HPDE6-E6E7 (cell line): ENCODE measurements around the gene VPS33B.

Source experiments
- DNase-seq: peaks from one replicate; pipeline ENCODE4 v3.0.0; 2011; ENCODE audit warnings: missing footprints; ENCODE audit errors: extremely low spot score

VPS33B gene

GRCh38 chr15:90979582-90979981, 42.8 kb downstream of the VPS33B start:
- no peak for DNase-seq

GRCh38 chr15:90974216-90974615, 48.2 kb downstream of the VPS33B start:
- no peak for DNase-seq

GRCh38 chr15:90972133-90972532, 50.3 kb downstream of the VPS33B start:
- no peak for DNase-seq

DNA sequence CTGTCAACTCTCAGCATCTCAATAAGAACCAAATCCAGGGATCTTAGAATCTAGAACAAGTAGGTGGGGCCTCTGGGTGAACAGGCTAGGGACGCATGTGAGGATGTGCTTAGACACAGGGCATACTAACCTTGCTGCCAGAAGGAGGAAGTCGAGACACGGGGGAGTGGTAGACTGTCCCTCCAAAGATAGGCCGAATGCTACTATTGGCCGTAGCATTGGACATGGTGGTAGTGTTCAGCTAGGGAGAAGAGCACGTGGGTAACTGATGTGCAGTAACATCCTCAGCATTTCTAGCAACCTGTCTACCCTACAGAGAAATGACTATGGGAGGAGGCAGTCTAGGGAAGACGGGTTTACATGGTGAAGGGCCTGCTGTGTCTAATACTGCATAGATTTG, 52.1 kb downstream of the VPS33B start:
- DNase-seq: no peak

GRCh38 chr15:90968434-90968833, 54.0 kb downstream of the VPS33B start:
- DNase-seq: no peak

DNA sequence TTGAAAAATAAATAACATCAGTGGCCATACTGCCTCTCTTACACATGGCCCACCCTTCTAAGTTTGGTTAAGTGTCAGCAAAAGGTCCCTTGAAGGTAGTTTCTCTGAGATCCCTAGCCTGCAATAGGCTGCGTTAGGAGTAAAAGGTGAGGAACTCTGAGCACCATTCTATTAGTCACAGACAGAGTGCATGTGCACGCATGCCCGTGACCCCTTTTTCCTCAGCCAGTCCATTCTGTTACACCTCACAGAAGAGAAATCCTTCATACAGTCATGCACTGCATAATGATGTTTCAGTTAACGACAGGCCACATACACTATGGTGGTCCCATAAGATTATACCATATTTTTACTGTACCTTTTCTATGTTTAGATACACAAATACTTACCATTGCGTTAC, 55.2 kb downstream of the VPS33B start:
- peak; percentile 32 for DNase-seq

- no peak for DNase-seq
These were observed 56.1 kb downstream of the VPS33B start for GRCh38 chr15:90966262-90966661.

DNA sequence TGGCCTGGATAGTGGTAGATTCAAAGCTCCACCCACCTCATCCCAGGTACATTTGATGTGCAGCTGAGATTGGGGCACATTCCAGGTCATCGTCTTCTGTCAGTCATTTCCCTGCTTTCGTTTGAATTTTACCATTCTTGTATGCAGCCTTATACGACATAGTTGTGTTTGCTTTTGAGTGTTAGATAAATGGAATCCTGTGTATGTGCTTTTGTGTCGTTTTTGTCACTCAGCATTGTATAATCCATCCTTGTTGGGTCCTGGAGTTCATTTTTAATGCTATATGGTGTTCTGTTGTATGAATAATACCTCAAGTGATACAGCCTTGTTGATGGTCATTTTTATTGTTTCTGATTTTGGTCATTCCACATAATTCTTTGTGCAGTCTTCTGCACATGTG, 60.4 kb downstream of the VPS33B start:
- no peak for DNase-seq

DNA sequence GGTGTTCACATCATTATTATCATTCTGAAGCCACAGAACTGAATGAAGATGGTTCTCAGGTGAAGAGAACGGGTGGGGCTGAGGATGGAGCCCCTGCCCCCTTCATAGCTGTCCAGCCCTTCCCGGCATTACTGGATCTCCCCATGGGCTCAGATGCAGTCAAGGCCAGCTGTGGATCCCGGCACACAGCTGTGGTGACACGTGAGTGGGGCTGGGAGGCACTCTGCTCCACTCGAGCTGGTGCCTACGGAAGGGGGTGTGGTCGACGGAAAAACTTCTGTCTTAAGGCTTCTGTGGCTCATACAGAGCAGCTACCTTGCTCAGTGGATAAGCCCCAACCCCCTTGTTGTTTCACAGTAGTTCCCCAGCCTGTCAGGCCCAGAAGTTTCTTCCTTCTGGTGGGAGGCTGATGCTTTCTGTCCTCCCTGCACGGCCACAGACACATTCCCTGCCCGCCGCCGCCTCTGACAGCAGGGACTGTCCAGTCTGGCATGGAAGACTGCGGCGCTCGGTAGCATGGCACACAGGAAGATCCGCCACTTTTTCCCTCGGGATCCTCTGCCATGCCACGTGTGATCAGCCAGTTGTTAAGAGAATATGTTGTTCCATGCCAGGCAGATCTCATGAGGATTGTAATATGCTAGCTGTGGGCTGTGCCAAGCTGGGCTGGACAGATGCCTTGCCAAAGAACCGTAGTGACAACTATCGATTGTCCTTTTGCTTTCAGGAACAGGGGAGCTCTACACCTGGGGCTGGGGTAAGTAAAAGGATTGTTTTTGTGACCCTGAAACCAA, 61.9 kb downstream of the VPS33B start:
- no peak for DNase-seq

- DNase-seq: no peak
These were observed 62.5 kb downstream of the VPS33B start for GRCh38 chr15:90959894-90960293.

DNA sequence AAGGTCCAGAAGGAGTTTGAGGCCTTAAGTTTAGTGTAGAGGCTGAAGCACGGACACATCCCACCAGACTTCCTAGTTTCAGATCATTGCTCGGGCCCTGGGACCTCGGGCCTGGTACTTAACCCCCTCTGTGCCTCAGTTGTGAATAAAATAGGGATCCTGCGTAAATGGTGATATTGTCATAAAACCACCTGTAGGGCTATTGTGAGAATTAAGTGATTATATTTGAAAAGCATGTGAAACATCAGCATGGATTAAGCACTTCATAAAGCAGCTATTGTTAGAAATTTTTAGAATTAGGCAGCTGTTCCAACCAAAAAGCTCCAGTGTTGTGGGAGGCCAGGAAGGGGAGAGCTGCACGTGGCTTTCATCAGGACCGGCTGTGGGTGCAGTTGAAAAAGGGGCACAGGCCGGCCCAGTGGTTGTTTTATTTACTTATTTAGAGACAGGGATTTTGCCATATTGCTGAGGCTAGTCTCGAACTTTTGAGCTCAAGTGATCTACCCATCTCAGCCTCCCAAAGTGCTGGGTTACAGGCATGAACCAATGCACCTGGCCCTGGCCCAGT, 63.3 kb downstream of the VPS33B start:
- DNase-seq: no peak

GRCh38 chr15:90957791-90958190, 64.6 kb downstream of the VPS33B start:
- DNase-seq: no peak

DNA sequence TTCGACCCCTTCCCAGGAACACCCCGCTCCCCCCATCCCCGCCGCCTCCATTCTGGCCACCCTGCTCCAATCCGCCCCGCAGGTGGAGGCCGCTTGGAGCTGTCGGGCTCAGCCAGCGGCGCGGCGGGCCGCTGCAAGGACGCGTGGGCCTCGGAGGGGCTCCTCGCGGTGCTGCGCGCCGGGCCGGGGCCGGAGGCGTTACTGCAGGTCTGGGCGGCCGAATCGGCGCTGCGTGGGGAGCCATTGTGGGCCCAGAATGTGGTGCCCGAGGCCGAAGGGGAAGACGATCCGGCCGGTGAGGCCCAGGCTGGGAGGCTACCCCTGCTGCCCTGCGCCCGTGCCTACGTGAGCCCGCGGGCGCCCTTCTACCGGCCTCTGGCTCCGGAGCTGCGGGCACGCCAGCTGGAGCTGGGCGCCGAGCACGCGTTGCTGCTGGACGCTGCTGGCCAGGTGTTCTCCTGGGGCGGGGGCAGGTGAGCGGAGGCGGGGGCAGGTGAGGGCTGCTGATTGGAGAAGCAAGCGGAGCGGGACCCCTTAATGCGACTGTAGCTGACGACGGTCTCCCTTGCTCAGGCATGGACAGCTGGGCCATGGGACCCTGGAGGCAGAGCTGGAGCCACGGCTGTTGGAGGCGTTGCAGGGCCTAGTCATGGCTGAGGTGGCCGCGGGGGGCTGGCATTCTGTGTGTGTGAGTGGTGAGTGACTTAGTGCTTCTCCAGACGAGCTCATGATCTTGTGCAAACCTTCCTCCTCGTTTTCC, 65.2 kb downstream of the VPS33B start:
- DNase-seq: no peak

- peak; percentile 82 for DNase-seq
These were observed 65.9 kb downstream of the VPS33B start for GRCh38 chr15:90956274-90957030.

- DNase-seq: no peak
These were observed 66.6 kb downstream of the VPS33B start for GRCh38 chr15:90955624-90956273.

- DNase-seq: peak; percentile 99
These were observed 67.4 kb downstream of the VPS33B start, which contains the start of gene RCCD1 for GRCh38 chr15:90954712-90955623. RCCD1 (plus strand) TSS chr15:90954884; CDS start chr15:90956735, 1,851 bp downstream.

DNA sequence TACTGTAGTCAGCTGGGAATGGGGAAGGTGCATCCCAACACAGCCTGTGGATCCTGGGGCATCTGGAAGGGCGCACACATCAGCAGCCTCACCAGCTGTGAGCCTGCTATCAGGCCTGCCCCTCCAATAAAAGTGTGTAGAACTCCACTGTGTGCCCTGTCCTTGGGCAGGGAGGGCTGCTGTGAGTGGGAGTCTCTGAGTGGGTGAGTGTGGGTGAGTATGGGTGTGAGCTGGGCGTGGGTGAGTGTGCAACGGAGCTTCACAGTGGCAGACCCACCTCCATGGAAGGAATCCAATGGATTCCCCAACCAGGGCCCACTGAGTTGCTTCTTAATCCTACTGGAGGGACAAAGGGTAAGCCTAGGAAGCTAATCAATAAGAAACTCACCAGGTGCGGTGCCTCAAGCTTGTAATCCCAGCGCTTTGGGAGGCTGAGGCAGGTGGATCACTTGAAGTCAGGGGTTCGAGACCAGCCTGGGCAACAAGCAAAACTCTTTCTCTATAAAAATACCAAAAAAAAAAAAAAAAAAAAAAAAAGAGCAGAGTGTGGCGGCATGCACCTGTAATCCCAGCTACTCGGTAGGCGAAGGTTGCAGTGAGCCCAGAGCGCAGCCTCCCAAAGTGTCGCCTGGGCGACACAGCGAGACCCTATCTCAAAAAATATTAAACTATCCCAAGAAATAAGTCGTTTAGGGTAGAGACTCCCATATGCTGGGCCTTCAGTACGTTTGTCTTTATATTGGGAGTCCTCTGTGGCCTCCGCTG, 68.3 kb downstream of the VPS33B start:
- no peak for DNase-seq

DNA sequence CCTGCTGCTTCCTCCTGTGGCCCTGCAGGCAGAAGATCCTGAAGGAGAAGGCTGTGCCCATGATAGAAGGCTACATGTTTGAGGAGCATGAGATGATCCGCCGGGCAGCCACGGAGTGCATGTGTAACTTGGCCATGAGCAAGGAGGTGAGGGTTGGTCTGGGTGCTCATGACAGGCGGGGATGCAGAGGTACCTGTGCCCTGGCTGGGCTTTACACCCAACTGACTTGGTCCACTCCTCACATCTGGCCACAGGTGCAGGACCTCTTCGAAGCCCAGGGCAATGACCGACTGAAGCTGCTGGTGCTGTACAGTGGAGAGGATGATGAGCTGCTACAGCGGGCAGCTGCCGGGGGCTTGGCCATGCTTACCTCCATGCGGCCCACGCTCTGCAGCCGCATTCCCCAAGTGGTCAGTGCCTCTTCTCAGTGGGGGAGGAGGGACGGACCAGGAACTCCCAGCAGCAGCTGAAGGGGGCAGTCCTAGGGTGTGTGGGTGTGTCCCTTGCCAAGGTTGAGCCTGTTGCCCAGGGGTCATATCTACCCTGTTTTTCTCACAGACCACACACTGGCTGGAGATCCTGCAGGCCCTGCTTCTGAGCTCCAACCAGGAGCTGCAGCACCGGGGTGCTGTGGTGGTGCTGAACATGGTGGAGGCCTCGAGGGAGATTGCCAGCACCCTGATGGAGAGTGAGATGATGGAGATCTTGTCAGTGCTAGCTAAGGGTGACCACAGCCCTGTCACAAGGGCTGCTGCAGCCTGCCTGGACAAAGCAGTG, 69.3 kb downstream of the VPS33B start:
- no peak for DNase-seq

DNA sequence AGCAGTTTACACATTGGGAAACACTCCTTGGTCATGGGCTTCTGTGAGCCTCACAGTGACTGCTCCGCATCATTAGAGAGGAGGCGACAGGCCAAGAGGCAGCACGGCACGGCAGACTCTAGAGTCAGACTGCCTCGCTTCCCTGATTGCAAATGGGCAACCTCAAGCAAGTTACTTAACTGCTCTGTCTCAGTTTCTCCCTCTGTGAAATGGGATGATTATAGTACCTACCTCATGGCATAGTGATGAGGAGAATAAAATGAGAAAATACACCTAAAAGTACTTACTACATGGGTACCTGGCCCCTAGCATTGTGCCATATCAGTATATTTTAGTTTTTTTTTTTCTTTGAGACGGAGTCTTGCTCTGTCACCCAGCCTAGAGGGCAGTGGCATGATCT, 71.7 kb downstream of the VPS33B start:
- DNase-seq: no peak
